GOT3 (cell line): Measurements from ENCODE around the gene PRKCA.

ENCODE experiments used
- DNase-seq: peaks from one replicate; lab custom pipeline; 2025; ENCODE audit warnings: mixed read lengths; lab: John Stamatoyannopoulos, UW

PRKCA gene

GRCh38 chr17:66547151-66547865 is 244.9 kb downstream of the PRKCA start:
- no peak for DNase-seq

GRCh38 chr17:66548158-66548557 is 245.7 kb downstream of the PRKCA start:
- no peak for DNase-seq

GRCh38 chr17:66548659-66549310 is 246.4 kb downstream of the PRKCA start:
- no peak for DNase-seq

DNA sequence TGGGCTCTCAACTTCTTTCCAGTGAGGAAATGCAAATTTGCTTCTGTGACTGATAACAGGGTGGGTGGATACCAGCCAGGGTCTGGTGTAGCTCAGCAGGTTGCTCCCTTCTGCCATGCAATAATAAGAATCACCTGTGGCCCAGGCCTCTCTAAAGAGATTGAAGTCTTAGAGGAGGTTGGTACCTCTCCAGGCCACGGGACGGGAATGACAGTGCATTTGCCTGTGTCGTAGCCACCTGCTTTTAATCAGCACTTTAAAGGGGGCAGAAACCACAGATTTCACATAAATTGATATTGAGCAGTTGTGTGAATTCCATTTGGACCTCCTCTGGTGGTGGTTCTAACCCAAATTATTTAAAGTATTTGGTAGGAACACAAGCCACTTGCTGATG is 246.9 kb downstream of the PRKCA start:
- no peak for DNase-seq

- no peak for DNase-seq
Observed at GRCh38 chr17:66549731-66550207, 247.4 kb downstream of the PRKCA start.

- no peak for DNase-seq
Observed at GRCh38 chr17:66551839-66552238, 249.4 kb downstream of the PRKCA start.

DNA sequence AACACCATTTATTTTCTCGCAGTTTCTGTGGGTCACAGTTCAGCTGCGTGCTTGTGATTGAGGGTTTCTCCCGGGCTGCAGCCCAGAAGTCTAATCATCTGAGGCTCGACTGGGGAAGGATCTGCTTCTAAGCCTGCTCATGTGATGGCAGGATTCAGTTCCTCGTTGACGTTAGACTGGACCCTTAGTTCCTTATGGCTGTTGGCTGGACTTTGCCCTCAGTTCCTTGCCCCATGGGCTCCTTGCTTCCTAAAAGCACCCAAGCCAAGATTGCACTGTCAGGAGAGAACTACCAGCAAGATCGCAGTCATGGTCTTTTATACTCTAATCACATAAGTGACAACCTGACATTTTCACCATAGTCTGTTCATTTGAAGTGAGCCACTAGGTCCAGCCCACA is 250.0 kb downstream of the PRKCA start:
- DNase-seq = no peak

DNA sequence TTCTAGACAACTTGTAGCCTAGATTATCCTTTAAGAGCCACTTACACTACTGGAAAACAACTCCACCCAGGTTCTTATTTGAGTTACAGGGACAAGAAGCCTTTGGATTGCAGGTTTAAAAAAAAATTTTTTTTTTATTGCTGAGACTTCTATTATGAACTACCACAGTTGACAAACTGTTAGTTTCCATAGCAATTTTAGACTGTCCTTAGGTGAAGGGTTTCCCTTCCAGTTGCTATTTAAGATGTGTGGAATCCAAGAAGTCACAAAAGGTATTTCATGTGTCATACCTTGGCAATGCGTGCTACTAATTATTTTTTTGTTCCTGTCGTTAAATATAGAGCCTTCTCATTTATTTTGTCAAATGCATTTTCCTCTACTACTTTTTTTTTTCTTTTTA is 253.2 kb downstream of the PRKCA start:
- DNase-seq = no peak

GRCh38 chr17:66557200-66557599 is 254.8 kb downstream of the PRKCA start:
- DNase-seq = no peak

DNA sequence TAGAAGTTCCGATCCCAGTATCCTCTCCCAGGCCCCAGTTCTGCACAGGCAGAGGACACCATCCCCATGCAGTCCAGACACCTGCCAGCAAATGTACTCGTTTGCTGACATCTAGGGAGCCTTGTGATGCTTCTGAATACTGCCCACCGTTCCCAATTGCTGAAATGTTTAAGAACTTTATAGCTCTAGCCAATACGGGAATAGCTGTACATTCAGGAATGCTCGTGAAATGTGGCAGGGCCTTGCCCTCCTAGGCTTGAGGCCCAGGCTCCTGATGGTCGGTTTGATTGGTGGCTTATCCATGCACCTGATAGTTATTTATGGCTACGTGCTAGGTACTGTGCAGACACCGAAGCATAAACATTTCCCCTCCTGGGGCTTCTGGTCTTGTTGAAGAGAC is 255.5 kb downstream of the PRKCA start:
- DNase-seq = no peak

DNA sequence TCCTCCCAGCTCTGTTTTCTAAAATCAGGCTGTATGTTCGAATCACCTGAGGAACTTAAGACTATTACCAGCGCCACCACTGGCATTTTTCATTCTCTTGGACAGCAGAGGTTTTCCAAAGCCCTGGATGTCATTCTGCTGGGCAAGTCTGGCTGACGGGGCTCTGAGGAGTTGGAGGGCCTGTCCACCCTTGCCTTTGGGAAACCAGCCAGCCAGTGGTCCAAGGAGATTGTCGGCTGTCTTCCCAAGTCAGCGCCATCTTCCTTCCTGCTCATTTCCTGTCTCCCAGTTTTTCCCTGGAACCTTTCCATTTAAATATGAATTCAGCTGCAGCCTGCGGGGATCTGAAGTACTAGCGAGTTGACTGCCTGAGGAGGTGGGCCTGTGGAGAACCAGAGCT is 258.3 kb downstream of the PRKCA start:
- no peak for DNase-seq

DNA sequence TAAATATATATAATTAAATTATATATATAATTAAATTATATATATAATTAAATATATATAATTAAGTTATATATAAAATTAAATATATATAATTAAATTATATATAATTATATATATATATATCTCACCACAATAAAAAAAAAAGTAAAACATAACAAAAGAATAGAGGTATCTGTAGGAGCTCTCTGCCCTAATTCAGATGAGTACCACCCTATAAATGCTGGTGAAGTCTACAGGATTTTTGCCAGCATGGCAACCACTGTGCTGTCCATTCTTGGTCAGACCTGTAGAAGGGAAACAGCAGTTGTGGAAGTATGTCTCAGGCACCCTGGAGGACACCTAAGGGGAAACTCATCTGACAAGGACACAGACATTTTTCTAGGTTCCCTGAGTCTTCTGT is 259.7 kb downstream of the PRKCA start:
- no peak for DNase-seq

DNA sequence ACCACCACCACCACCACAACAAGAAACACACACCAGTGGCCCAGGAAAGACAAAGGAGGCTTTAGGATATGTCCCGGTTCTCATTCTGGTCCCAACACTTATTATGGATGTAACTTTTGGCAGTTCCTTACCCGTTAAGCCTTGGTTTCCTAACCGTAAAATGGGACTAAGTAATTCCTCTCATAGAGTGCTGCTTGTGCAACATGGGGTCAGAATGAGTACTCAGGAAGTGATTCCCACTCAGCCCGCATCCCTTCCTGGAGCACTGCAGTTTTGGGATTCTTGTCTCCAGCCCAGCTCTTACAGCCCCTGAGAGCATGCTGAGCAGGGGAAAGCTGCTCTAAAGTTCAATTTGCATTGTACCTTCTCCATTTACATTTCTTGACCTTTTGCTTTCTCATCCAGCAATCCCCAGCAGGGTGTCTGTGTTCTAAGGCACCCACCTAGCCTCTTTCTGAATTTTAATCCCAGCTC is 262.6 kb downstream of the PRKCA start:
- DNase-seq = no peak

DNA sequence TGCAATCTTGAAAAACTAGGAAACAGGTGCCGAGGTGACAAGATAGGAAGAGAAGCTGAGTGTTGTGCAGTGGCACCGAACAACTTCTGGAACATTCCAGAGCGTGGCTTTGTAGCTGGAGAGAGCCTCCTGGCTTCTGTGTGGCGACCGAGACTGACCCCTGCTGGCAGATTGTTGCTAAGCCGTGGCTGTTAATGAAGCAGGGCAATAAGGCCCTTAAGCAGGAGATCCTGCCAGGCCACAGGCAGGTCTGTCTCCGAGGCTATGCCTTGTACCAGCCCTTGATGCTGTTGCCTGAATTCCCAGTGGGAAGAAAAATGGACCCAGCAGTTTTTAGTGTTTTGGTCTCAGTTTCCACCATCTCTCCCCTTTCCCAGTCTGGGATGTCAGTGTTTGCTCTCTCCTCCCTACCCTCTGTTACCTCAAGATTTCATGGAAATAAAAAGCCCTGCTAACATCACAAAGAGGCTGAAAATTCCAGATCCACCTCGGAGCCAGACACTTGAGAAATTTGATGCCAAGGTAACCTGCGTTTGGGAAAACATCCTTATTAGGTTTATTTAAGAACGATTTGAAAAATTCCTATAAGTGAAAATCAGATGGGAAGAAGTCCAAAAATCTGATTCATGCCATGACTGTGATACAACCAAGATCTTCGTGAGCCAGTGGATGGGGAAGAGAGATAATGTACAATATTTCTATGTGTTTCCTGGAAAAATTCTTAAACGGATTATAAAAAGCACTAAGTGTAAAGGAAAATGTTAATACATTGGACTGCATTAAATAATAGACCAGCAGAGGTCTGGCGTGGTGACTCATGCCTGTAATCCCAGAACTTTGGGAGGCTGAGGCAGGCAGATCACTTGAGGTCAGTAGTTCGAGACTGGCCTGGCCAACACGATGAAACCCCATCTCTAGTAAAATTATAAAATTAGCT is 265.1 kb downstream of the PRKCA start:
- peak; percentile 17 for DNase-seq

DNA sequence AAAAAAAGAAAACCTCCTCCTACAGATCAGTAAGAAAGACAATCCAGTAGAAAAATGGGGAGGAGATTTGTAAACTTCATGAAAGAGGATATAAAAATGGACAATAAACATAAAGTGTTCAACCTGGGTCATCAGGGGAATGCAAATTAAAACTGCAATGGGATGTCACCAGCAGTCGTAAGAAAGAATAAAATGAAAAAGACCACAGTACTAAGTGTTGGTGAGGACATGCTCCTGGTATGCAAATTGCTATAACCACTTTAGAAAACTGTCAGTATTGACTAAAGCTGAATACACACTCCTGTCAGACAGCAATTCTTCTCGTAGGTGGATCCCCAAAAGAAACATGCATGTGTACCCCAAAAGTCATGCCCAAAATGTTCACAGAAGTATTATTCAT is 267.2 kb downstream of the PRKCA start:
- no peak for DNase-seq

DNA sequence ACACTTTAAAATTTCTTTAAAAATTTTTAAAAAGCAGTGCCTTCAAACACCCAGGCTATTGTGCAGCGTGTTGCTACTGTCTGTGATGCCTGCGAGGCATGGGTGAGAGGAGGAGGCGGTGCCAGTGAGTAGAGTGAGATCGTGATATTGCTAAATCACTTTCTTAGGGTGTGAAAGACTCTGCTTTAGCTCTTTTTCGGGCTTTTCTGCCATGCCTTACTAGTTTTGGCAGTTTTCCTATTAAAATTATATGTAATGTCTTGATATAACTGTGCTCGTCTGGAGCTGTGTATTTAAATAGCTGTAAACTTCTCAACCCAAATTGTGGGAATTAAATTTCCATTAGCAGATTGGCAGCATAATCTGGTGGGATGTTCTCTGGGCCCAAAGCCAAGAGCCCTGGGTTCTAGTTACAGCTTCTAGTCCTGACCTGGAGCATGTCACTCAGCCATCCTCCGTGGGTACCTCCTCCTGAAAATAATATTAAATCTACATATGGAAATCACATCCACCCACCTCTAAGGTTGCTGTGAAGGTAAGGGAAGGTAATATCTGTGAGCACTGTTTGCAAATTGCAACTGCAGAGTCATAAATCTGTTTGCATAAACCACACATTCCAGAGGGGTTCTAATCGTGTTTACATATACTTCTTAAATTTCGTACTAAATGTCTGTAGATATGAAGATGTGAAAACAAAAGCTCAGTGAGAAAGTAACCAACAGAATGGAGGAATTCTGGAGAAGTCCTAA is 268.2 kb downstream of the PRKCA start:
- DNase-seq = no peak

GRCh38 chr17:66571745-66572144 is 269.3 kb downstream of the PRKCA start:
- no peak for DNase-seq

DNA sequence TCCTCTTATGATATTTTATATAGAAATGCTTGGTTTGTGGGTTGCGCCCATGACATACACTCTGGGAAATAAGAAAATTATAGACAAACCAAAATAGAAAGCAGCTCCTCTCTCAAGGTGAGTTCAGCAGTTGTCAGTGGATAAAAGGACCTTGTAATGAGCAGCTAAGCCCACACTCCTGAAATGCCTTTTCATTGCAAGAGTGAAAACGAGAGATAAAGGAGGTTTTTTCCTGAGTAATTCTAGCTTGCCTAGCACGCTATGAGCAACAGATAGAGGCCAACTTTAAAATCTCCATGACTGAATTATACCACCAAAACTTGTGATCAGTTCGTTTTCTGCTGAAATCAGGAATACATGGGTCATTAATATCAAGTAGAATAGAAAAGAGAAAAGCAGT is 270.7 kb downstream of the PRKCA start:
- no peak for DNase-seq

DNA sequence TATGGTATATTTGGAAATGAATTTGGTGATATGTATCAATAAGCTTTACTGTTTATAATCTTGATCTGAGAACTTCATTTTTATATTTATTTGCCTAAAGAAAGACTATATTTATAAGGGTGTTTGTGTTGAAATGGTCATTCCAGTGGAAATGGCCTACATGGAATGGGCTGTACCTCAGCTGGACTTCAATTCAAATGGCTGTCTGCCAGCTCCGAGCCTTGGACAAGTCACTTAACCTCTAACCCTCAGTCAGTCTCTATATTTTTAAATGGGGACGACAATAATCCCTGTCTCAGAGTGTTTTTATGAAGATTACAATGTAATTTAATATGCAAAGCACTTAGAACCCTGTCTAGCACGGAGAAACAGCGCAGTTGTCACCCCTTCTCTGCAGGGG is 271.7 kb downstream of the PRKCA start:
- DNase-seq = no peak

- DNase-seq = no peak
Observed at GRCh38 chr17:66576473-66576872, 274.1 kb downstream of the PRKCA start.

DNA sequence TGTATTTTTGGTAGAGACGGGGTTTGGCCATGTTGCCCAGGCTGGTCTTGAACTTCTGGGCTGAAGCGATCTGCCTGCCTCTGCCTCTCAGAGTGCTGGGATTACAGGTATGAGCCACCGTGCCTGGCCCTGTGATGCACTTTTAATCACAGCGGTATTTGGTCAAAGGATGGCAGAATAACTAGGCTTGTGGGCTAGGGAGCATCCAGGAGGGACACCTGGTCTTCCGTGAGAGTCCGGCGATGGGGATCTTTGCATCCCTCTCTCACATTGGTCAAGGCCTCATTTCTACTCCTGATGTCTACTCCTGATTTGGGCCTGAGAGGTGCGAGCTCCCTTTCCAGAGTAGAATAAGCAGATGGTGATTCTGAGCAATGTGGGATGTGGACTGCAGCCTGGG is 274.6 kb downstream of the PRKCA start:
- DNase-seq = no peak
